Adrenal gland (tissue), 5 donors: Measurements from ENCODE around the gene SRSF2.

ENCODE experiments used
- POLR2A ChIP-seq, 2 donors: fragments of 450-650 bp; IDR thresholded peaks; one replicate each; pipeline ENCODE4 v1.6.1; 2017; ENCODE audit warnings: antibody characterized with exemption in 2 of 2, mild to moderate bottlenecking in 2 of 2, moderate library complexity in 1 of 2
- TF ChIP-seq, protein P1 (sequence below), 6 experiments: fragments of 450-650 bp in 4 of 6; fragments of 200-600 bp in 2 of 6; sonication (generic) in 1 of 6; IDR thresholded peaks; 1 replicate in 5 of 6; 2 replicates in 1 of 6; pipeline versions ENCODE4 v1.5.1 to v1.8.0; 2016 to 2021; ENCODE audit warnings: antibody characterized with exemption in 6 of 6, mild to moderate bottlenecking in 2 of 6, moderate library complexity in 1 of 6
- donor health status: DM: no; HTN: no; CAD: no.

DNA sequence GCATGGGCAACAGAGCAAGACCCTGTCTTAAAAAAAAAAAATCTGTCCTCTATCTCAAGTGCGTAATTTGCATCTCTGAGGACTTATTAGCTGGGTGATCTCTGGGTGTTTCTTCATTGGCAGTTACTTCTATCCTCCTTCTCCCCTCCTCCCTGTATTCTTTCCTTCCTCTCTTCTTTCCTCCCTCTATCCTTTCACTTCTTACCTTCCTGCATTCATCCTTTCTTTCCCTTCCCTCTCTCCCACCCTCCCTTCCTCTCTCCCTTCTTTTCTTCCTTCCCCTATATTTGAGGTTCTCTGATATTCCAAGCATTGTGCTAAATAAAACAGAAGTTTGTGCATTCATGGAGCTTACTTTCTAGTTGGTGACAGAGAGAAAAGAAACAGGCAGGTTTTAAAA is 11.5 kb upstream of the SRSF2 start:
- TF ChIP-seq, protein P1, sequence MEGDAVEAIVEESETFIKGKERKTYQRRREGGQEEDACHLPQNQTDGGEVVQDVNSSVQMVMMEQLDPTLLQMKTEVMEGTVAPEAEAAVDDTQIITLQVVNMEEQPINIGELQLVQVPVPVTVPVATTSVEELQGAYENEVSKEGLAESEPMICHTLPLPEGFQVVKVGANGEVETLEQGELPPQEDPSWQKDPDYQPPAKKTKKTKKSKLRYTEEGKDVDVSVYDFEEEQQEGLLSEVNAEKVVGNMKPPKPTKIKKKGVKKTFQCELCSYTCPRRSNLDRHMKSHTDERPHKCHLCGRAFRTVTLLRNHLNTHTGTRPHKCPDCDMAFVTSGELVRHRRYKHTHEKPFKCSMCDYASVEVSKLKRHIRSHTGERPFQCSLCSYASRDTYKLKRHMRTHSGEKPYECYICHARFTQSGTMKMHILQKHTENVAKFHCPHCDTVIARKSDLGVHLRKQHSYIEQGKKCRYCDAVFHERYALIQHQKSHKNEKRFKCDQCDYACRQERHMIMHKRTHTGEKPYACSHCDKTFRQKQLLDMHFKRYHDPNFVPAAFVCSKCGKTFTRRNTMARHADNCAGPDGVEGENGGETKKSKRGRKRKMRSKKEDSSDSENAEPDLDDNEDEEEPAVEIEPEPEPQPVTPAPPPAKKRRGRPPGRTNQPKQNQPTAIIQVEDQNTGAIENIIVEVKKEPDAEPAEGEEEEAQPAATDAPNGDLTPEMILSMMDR (IDR thresholded peaks at IDR 0.05), result no peak
- no peak for TF ChIP-seq POLR2A (IDR thresholded peaks at IDR 0.05)
